Astrocyte (in vitro differentiated cells and primary cell): ENCODE measurements around the gene PHF21B. TPM values are rescaled to one million over a fixed set of nuclear protein-coding genes. Genes with fewer than 3 reads are reported as not detected.

Experiments
- DNase-seq: peaks from one replicate; pipeline ENCODE4 v3.0.0-alpha.2; 2010; ENCODE audit warnings: low read depth
- FAIRE-seq: peaks from 2 replicates; lab custom pipeline; 2011; peaks lifted over from hg19 to GRCh38; lab: Jason Lieb, UNC
- H2AFZ ChIP-seq: 2 replicates; pipeline ENCODE4 v1.6.0; 2012; ENCODE audit warnings: low read depth, low read length, inconsistent platforms
- H3K27ac ChIP-seq: 2 replicates; pipeline ENCODE4 v1.5.1; 2011; ENCODE audit warnings: low read depth, low read length, inconsistent platforms
- H3K27me3 ChIP-seq: 2 replicates; pipeline ENCODE4 v1.6.0; 2011; ENCODE audit warnings: low read length, inconsistent platforms; ENCODE audit not compliant: insufficient read depth
- H3K36me3 ChIP-seq: 2 replicates; pipeline ENCODE4 v1.5.1; 2011; ENCODE audit warnings: low read length, inconsistent platforms; ENCODE audit not compliant: insufficient read depth
- H3K4me1 ChIP-seq: 2 replicates; pipeline ENCODE4 v1.5.1; 2011; ENCODE audit warnings: low read length, inconsistent platforms; ENCODE audit not compliant: insufficient read depth
- H3K4me2 ChIP-seq: 2 replicates; pipeline ENCODE4 v1.6.0; 2012; ENCODE audit warnings: low read length, inconsistent platforms
- H3K4me3 ChIP-seq: 2 replicates; pipeline ENCODE4 v1.5.1; 2011; ENCODE audit warnings: low read depth, mild to moderate bottlenecking, low read length, inconsistent platforms; ENCODE audit not compliant: insufficient read depth
- H3K79me2 ChIP-seq: 2 replicates; pipeline ENCODE4 v1.6.0; 2012; ENCODE audit warnings: mild to moderate bottlenecking, low read length, inconsistent platforms; ENCODE audit not compliant: insufficient read depth
- H3K9ac ChIP-seq: 2 replicates; pipeline ENCODE4 v1.6.0; 2012; ENCODE audit warnings: mild to moderate bottlenecking, low read length, inconsistent platforms
- H3K9me3 ChIP-seq: 2 replicates; pipeline ENCODE4 v1.5.1; 2012; ENCODE audit warnings: low read depth, mild to moderate bottlenecking, low read length, inconsistent platforms; ENCODE audit not compliant: insufficient read depth
- H4K20me1 ChIP-seq: 2 replicates; pipeline ENCODE4 v1.6.0; 2012; ENCODE audit warnings: low read length, inconsistent platforms; ENCODE audit not compliant: insufficient read depth
- H3K27ac Mint-ChIP-seq: one replicate; pipeline ENCODE4 v1.8.0; 2021; ENCODE audit warnings: mild to moderate bottlenecking, mixed read lengths; ENCODE audit not compliant: unreplicated experiment
- H3K27me3 Mint-ChIP-seq: one replicate; pipeline ENCODE4 v1.8.0; 2021; ENCODE audit warnings: low read depth, mixed read lengths; ENCODE audit not compliant: unreplicated experiment
- H3K36me3 Mint-ChIP-seq: one replicate; pipeline ENCODE4 v1.8.0; 2021; ENCODE audit warnings: low read depth, mixed read lengths; ENCODE audit not compliant: unreplicated experiment
- H3K4me1 Mint-ChIP-seq: one replicate; pipeline ENCODE4 v1.8.0; 2021; ENCODE audit warnings: low read depth, mixed read lengths; ENCODE audit not compliant: unreplicated experiment
- H3K4me3 Mint-ChIP-seq: one replicate; pipeline ENCODE4 v1.8.0; 2021; ENCODE audit warnings: mild to moderate bottlenecking, moderate library complexity, mixed read lengths; ENCODE audit not compliant: unreplicated experiment
- H3K9me3 Mint-ChIP-seq: one replicate; pipeline ENCODE4 v1.8.0; 2021; ENCODE audit warnings: mild to moderate bottlenecking, mixed read lengths; ENCODE audit not compliant: unreplicated experiment
- CTCF ChIP-seq: IDR thresholded peaks from 2 replicates; pipeline ENCODE4 v1.5.1; 2011; ENCODE audit warnings: low read depth, mild to moderate bottlenecking, inconsistent platforms, low read length, moderate library complexity; ENCODE audit not compliant: insufficient read depth
- EZH2 ChIP-seq: IDR thresholded peaks from 2 replicates; pipeline ENCODE4 v1.6.1; 2012; ENCODE audit warnings: mild to moderate bottlenecking, low read length, inconsistent platforms; ENCODE audit not compliant: insufficient read depth
- total RNA-seq: library from RNA; stranded (reverse); gene quantifications from 2 replicates; pipeline ENCODE4 v1.2.1, GENCODE V29; 2021

PHF21B gene
- total RNA-seq, 1 donor from 2014 or later, result 6.3 TPM

- H3K27me3 ChIP-seq, result no peaks in the 10 kb centered on the region
- H2AFZ ChIP-seq, result no peak overlapping the region
- no peak for TF ChIP-seq CTCF
- no peak for TF ChIP-seq EZH2
- H3K9me3 Mint-ChIP-seq, result no peaks in the 10 kb centered on the region
- no peak overlapping the region for H3K27ac Mint-ChIP-seq
- H3K4me3 Mint-ChIP-seq, result no peak overlapping the region
- no peaks in the 10 kb centered on the region for H3K9me3 ChIP-seq
- H3K4me1 ChIP-seq, result no peaks in the 10 kb centered on the region
- no peaks in the 10 kb centered on the region for H3K79me2 ChIP-seq
- no peak overlapping the region for H3K4me3 ChIP-seq
- peaks cover 9% of the 10 kb centered on the region for H3K36me3 Mint-ChIP-seq
- FAIRE-seq (no peak), DNase-seq (no peak)
- no peak overlapping the region for H3K9ac ChIP-seq
- H3K4me1 Mint-ChIP-seq, result no peaks in the 10 kb centered on the region
- no peak overlapping the region for H3K27ac ChIP-seq
- no peaks in the 10 kb centered on the region for H3K36me3 ChIP-seq
- H4K20me1 ChIP-seq, result peaks cover 3% of the 10 kb centered on the region
- H3K4me2 ChIP-seq, result no peak overlapping the region
- H3K27me3 Mint-ChIP-seq, result peaks cover 3% of the 10 kb centered on the region
Measured at GRCh38 chr22:44942979-44943700, 66.7 kb downstream of the PHF21B start.

- Histone ChIP-seq H2AFZ (no peak overlapping the region), H4K20me1 (peaks cover 3% of the 10 kb centered on the region), H3K4me3 (no peak overlapping the region), H3K27ac (no peak overlapping the region), H3K9ac (no peak overlapping the region), H3K27me3 (no peaks in the 10 kb centered on the region), H3K4me2 (no peak overlapping the region), H3K79me2 (no peaks in the 10 kb centered on the region), H3K4me1 (no peaks in the 10 kb centered on the region), H3K9me3 (no peaks in the 10 kb centered on the region), H3K36me3 (no peaks in the 10 kb centered on the region)
- DNase-seq (no peak), FAIRE-seq (no peak)
- no peak overlapping the region for H3K27ac Mint-ChIP-seq
- peaks cover 6% of the 10 kb centered on the region for H3K36me3 Mint-ChIP-seq
- no peaks in the 10 kb centered on the region for H3K4me1 Mint-ChIP-seq
- TF ChIP-seq EZH2 (no peak), CTCF (no peak)
- peaks cover 3% of the 10 kb centered on the region for H3K27me3 Mint-ChIP-seq
- H3K9me3 Mint-ChIP-seq, result no peaks in the 10 kb centered on the region
- H3K4me3 Mint-ChIP-seq, result no peak overlapping the region
Measured at GRCh38 chr22:44942056-44942455, 67.7 kb downstream of the PHF21B start.

GRCh38 chr22:44941207-44941606 lies 68.6 kb downstream of the PHF21B start:
- no peaks in the 10 kb centered on the region for H3K9me3 Mint-ChIP-seq
- no peaks in the 10 kb centered on the region for H3K4me1 Mint-ChIP-seq
- no peak overlapping the region for H3K27ac ChIP-seq
- no peak for TF ChIP-seq EZH2
- no peak for TF ChIP-seq CTCF
- no peak overlapping the region for H3K9ac ChIP-seq
- no peak overlapping the region for H2AFZ ChIP-seq
- H3K27me3 ChIP-seq, result no peaks in the 10 kb centered on the region
- H3K4me1 ChIP-seq, result no peaks in the 10 kb centered on the region
- H4K20me1 ChIP-seq, result peaks cover 3% of the 10 kb centered on the region
- peaks cover 2% of the 10 kb centered on the region for H3K36me3 Mint-ChIP-seq
- H3K4me3 ChIP-seq, result no peak overlapping the region
- no peak overlapping the region for H3K4me2 ChIP-seq
- H3K79me2 ChIP-seq, result no peaks in the 10 kb centered on the region
- H3K27ac Mint-ChIP-seq, result no peak overlapping the region
- no peak overlapping the region for H3K4me3 Mint-ChIP-seq
- H3K27me3 Mint-ChIP-seq, result peaks cover 3% of the 10 kb centered on the region
- no peaks in the 10 kb centered on the region for H3K36me3 ChIP-seq
- no peaks in the 10 kb centered on the region for H3K9me3 ChIP-seq
- no peak for DNase-seq
- no peak for FAIRE-seq
